Measurements from ENCODE around the gene FGF22.

GRCh38 chr19:642767-643727 is 3.4 kb downstream of the FGF22 start:
- no peak for TF ChIP-seq POLR2AphosphoS5 (IDR thresholded peaks at IDR 0.05; ENCODE audit: low read depth, low read length)
- no peak for TF ChIP-seq POLR2A (IDR thresholded peaks at IDR 0.05; ENCODE audit: control extremely low read depth in 1 of 2, low read depth in 2 of 2, low read length in 2 of 2)
- TF ChIP-seq CTCF (IDR thresholded peaks at IDR 0.05; ENCODE audit: control extremely low read depth in 1 of 3, insufficient read depth in 1 of 3, low read depth in 1 of 3, low read length in 3 of 3): no peak
- TF ChIP-seq HDAC2 (IDR thresholded peaks at IDR 0.05; ENCODE audit: borderline replicate concordance in 1 of 2, low read depth in 2 of 2, low read length in 2 of 2): no peak
- no peak for TF ChIP-seq EP300 (IDR thresholded peaks at IDR 0.05; ENCODE audit: borderline replicate concordance in 1 of 2, low read depth in 2 of 2, low read length in 2 of 2)
- TF ChIP-seq CBX5 (IDR thresholded peaks at IDR 0.05; ENCODE audit: low read depth, low read length): no peak
- TF ChIP-seq BRCA1 (IDR thresholded peaks at IDR 0.05; ENCODE audit: low read depth, low read length): no peak
- TF ChIP-seq MAX (IDR thresholded peaks at IDR 0.05): no peak
